Measurements from ENCODE around the gene MYL1. TPM values are rescaled to one million over a fixed set of nuclear protein-coding genes. Genes with fewer than 3 reads are reported as not detected.

Gene MYL1
- total and polyA plus RNA-seq, 2 of the 8 experiments (the other 6 are each of a cell fraction or from before 2014, with no cell fraction given): not detected

DNA sequence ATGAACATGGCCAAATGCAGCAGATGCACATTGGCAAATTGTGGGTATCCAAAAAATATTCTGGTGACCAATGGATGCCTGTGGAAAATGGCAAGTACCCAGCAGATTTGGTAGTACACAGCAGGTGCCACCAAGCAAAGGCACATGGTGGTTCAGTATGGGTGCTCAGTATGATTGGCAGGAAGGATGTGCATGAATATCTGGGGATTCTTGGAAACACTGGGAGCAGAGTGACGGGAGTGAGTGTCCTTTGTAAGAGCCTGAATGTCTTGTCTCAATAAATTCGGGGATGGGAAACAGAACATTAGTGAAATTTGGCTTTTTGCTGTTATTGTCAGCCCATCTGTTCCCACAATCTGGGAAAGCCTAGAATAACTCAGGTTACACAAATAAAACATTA is 52.9 kb downstream of the MYL1 start (continued):
- TF ChIP-seq, protein P1, sequence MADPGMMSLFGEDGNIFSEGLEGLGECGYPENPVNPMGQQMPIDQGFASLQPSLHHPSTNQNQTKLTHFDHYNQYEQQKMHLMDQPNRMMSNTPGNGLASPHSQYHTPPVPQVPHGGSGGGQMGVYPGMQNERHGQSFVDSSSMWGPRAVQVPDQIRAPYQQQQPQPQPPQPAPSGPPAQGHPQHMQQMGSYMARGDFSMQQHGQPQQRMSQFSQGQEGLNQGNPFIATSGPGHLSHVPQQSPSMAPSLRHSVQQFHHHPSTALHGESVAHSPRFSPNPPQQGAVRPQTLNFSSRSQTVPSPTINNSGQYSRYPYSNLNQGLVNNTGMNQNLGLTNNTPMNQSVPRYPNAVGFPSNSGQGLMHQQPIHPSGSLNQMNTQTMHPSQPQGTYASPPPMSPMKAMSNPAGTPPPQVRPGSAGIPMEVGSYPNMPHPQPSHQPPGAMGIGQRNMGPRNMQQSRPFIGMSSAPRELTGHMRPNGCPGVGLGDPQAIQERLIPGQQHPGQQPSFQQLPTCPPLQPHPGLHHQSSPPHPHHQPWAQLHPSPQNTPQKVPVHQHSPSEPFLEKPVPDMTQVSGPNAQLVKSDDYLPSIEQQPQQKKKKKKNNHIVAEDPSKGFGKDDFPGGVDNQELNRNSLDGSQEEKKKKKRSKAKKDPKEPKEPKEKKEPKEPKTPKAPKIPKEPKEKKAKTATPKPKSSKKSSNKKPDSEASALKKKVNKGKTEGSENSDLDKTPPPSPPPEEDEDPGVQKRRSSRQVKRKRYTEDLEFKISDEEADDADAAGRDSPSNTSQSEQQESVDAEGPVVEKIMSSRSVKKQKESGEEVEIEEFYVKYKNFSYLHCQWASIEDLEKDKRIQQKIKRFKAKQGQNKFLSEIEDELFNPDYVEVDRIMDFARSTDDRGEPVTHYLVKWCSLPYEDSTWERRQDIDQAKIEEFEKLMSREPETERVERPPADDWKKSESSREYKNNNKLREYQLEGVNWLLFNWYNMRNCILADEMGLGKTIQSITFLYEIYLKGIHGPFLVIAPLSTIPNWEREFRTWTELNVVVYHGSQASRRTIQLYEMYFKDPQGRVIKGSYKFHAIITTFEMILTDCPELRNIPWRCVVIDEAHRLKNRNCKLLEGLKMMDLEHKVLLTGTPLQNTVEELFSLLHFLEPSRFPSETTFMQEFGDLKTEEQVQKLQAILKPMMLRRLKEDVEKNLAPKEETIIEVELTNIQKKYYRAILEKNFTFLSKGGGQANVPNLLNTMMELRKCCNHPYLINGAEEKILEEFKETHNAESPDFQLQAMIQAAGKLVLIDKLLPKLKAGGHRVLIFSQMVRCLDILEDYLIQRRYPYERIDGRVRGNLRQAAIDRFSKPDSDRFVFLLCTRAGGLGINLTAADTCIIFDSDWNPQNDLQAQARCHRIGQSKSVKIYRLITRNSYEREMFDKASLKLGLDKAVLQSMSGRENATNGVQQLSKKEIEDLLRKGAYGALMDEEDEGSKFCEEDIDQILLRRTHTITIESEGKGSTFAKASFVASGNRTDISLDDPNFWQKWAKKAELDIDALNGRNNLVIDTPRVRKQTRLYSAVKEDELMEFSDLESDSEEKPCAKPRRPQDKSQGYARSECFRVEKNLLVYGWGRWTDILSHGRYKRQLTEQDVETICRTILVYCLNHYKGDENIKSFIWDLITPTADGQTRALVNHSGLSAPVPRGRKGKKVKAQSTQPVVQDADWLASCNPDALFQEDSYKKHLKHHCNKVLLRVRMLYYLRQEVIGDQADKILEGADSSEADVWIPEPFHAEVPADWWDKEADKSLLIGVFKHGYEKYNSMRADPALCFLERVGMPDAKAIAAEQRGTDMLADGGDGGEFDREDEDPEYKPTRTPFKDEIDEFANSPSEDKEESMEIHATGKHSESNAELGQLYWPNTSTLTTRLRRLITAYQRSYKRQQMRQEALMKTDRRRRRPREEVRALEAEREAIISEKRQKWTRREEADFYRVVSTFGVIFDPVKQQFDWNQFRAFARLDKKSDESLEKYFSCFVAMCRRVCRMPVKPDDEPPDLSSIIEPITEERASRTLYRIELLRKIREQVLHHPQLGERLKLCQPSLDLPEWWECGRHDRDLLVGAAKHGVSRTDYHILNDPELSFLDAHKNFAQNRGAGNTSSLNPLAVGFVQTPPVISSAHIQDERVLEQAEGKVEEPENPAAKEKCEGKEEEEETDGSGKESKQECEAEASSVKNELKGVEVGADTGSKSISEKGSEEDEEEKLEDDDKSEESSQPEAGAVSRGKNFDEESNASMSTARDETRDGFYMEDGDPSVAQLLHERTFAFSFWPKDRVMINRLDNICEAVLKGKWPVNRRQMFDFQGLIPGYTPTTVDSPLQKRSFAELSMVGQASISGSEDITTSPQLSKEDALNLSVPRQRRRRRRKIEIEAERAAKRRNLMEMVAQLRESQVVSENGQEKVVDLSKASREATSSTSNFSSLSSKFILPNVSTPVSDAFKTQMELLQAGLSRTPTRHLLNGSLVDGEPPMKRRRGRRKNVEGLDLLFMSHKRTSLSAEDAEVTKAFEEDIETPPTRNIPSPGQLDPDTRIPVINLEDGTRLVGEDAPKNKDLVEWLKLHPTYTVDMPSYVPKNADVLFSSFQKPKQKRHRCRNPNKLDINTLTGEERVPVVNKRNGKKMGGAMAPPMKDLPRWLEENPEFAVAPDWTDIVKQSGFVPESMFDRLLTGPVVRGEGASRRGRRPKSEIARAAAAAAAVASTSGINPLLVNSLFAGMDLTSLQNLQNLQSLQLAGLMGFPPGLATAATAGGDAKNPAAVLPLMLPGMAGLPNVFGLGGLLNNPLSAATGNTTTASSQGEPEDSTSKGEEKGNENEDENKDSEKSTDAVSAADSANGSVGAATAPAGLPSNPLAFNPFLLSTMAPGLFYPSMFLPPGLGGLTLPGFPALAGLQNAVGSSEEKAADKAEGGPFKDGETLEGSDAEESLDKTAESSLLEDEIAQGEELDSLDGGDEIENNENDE (IDR thresholded peaks at IDR 0.05; ENCODE audit: insufficient replicate concordance, low read length): no peak
- TF ChIP-seq POLR2A (IDR thresholded peaks at IDR 0.05; ENCODE audit: control extremely low read depth in 1 of 2, low read depth in 2 of 2, low read length in 2 of 2): no peak
- TF ChIP-seq NANOG (IDR thresholded peaks at IDR 0.05; ENCODE audit: insufficient read depth, low read depth, low read length, poor library complexity, severe bottlenecking): no peak
- TF ChIP-seq ZNF274 (IDR thresholded peaks at IDR 0.05; ENCODE audit: borderline replicate concordance, extremely low read depth, low read length): no peak
- no peak for TF ChIP-seq TEAD4 (IDR thresholded peaks at IDR 0.05; ENCODE audit: low read depth, low read length)
- TF ChIP-seq PHF8 (conservative IDR thresholded peaks at IDR 0.05; ENCODE audit: low read depth, low read length): no peak
- TF ChIP-seq, protein P2, sequence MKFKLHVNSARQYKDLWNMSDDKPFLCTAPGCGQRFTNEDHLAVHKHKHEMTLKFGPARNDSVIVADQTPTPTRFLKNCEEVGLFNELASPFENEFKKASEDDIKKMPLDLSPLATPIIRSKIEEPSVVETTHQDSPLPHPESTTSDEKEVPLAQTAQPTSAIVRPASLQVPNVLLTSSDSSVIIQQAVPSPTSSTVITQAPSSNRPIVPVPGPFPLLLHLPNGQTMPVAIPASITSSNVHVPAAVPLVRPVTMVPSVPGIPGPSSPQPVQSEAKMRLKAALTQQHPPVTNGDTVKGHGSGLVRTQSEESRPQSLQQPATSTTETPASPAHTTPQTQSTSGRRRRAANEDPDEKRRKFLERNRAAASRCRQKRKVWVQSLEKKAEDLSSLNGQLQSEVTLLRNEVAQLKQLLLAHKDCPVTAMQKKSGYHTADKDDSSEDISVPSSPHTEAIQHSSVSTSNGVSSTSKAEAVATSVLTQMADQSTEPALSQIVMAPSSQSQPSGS (IDR thresholded peaks at IDR 0.05; ENCODE audit: low read length): no peak
- no peak for TF ChIP-seq BRCA1 (IDR thresholded peaks at IDR 0.05; ENCODE audit: low read depth, low read length)

Measured in H1 (cell line).